Endodermal cell (in vitro differentiated cells): ENCODE measurements around the gene GDF7. TPM values are rescaled to one million over a fixed set of nuclear protein-coding genes. Genes with fewer than 3 reads are reported as not detected.

Experiments used
- DNase-seq: peaks from one replicate; pipeline ENCODE4 v3.0.0-alpha.2; 2017
- H3K27ac ChIP-seq: 2 replicates; pipeline ENCODE4 v1.5.1; 2013; ENCODE audit warnings: mild to moderate bottlenecking, low read depth, low read length, moderate library complexity
- H3K27me3 ChIP-seq: 2 replicates; pipeline ENCODE4 v1.6.1; 2013; ENCODE audit warnings: mild to moderate bottlenecking, low read length, moderate library complexity; ENCODE audit not compliant: insufficient read depth, control insufficient read depth, poor library complexity, severe bottlenecking
- H3K36me3 ChIP-seq: 2 replicates; pipeline ENCODE4 v1.7.0; 2013; ENCODE audit warnings: mild to moderate bottlenecking, low read length, moderate library complexity; ENCODE audit not compliant: control insufficient read depth, insufficient read depth
- H3K4me1 ChIP-seq: one replicate; pipeline ENCODE4 v1.7.0; 2013; ENCODE audit warnings: low read length; ENCODE audit not compliant: control insufficient read depth, insufficient read depth
- H3K4me3 ChIP-seq: 2 replicates; pipeline ENCODE4 v1.5.1; 2013; ENCODE audit warnings: mild to moderate bottlenecking, low read length, moderate library complexity
- H3K9ac ChIP-seq: 2 replicates; pipeline ENCODE4 v1.6.1; 2013; ENCODE audit warnings: mild to moderate bottlenecking, low read length, moderate library complexity; ENCODE audit not compliant: poor library complexity, severe bottlenecking; ENCODE audit errors: extremely low read depth
- H3K9me3 ChIP-seq: 2 replicates; pipeline ENCODE4 v1.6.1; 2013; ENCODE audit warnings: mild to moderate bottlenecking, low read length, moderate library complexity; ENCODE audit not compliant: control insufficient read depth
- H3K27ac Mint-ChIP-seq: 2 replicates; pipeline ENCODE4 v1.8.0; 2020; ENCODE audit warnings: mixed read lengths
- H3K27me3 Mint-ChIP-seq: 2 replicates; pipeline ENCODE4 v1.8.0; 2021; ENCODE audit warnings: mild to moderate bottlenecking, mixed read lengths; ENCODE audit not compliant: insufficient read depth
- H3K36me3 Mint-ChIP-seq: 2 replicates; pipeline ENCODE4 v1.8.0; 2020; ENCODE audit warnings: low read depth, mixed read lengths
- H3K4me1 Mint-ChIP-seq: 2 replicates; pipeline ENCODE4 v1.8.0; 2020; ENCODE audit warnings: mixed read lengths
- H3K4me3 Mint-ChIP-seq: 2 replicates; pipeline ENCODE4 v1.8.0; 2020; ENCODE audit warnings: mild to moderate bottlenecking, moderate library complexity, mixed read lengths
- H3K9me3 Mint-ChIP-seq: 2 replicates; pipeline ENCODE4 v1.8.0; 2020; ENCODE audit warnings: mild to moderate bottlenecking, mixed read lengths
- WGBS, 2 experiments: methylation state at CpG; one replicate each; pipeline versions ENCODE4 v1.1.5 to v1.1.7; 2013; ENCODE audit warnings: missing lambda C conversion rate in 2 of 2, mixed read lengths in 1 of 2; ENCODE audit not compliant: insufficient coverage in 1 of 2, insufficient read length in 1 of 2; 5-methylcytosine and 5-hydroxymethylcytosine counted together
- total RNA-seq, 2 donors: library from RNA; stranded (reverse); fragmentation: NEBNext Ultra II Directional in 1 of 2; extraction: Animal tissue kit (Norgen Biotek cat#: 25700) in 1 of 2; gene quantifications; 2 replicates in 1 of 2; 3 replicates in 1 of 2; pipeline ENCODE4 v1.2.1, GENCODE V29; 2021
- TF ChIP-seq, protein P1 (sequence below): fragments of 200-600 bp; sonication (generic); conservative IDR thresholded peaks from 2 replicates; pipeline ENCODE4 v1.5.0; 2021; ENCODE audit warnings: antibody characterized with exemption, mild to moderate bottlenecking

Gene GDF7
- total RNA-seq, 2 donors from 2014 or later, result 0.07 to 0.09 TPM

GRCh38 chr2:20691076-20691734, 24.3 kb downstream of the GDF7 start:
- Histone ChIP-seq H3K27ac (no peak overlapping the region), H3K27me3 (no peaks in the 10 kb centered on the region), H3K4me3 (no peak overlapping the region), H3K36me3 (peaks cover 14% of the 10 kb centered on the region), H3K9ac (no peak overlapping the region), H3K9me3 (no peaks in the 10 kb centered on the region), H3K4me1 (no peaks in the 10 kb centered on the region)
- Mint-ChIP-seq H3K4me1 (no peaks in the 10 kb centered on the region), H3K9me3 (peaks cover 3% of the 10 kb centered on the region), H3K27me3 (no peaks in the 10 kb centered on the region), H3K36me3 (peaks cover 25% of the 10 kb centered on the region), H3K27ac (no peak overlapping the region), H3K4me3 (no peak overlapping the region)
- WGBS, 2 experiments, result 93 to 95% methylated on average over 4 to 6 of the region's 6 CpGs
- TF ChIP-seq, protein P1, sequence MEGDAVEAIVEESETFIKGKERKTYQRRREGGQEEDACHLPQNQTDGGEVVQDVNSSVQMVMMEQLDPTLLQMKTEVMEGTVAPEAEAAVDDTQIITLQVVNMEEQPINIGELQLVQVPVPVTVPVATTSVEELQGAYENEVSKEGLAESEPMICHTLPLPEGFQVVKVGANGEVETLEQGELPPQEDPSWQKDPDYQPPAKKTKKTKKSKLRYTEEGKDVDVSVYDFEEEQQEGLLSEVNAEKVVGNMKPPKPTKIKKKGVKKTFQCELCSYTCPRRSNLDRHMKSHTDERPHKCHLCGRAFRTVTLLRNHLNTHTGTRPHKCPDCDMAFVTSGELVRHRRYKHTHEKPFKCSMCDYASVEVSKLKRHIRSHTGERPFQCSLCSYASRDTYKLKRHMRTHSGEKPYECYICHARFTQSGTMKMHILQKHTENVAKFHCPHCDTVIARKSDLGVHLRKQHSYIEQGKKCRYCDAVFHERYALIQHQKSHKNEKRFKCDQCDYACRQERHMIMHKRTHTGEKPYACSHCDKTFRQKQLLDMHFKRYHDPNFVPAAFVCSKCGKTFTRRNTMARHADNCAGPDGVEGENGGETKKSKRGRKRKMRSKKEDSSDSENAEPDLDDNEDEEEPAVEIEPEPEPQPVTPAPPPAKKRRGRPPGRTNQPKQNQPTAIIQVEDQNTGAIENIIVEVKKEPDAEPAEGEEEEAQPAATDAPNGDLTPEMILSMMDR, result no peak
- no peak for DNase-seq

DNA sequence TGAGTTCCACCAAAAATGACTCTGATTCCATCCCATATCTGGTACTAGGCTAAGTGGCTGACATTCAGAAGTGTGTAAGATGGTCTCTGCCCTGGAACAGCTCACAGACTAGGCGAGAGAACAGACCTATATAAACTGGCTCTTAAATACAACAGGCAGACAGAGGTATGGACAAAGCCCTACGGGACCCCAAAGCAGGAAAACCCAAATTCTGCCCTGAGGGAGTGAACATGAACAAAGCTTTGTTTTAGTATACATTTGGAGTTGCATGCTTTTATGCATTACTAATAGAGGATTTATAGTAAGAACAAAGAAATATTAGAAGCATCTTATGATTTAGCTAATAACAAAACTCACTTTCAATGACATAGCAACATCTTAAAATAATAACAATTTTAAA, 25.1 kb downstream of the GDF7 start:
- DNase-seq, result no peak
- Mint-ChIP-seq H3K4me1 (no peaks in the 10 kb centered on the region), H3K9me3 (peaks cover 3% of the 10 kb centered on the region), H3K27ac (no peak overlapping the region), H3K36me3 (peaks cover 16% of the 10 kb centered on the region), H3K4me3 (no peak overlapping the region), H3K27me3 (no peaks in the 10 kb centered on the region)
- H3K4me3 ChIP-seq, result no peak overlapping the region
- peaks cover 6% of the 10 kb centered on the region for H3K36me3 ChIP-seq
- no peaks in the 10 kb centered on the region for H3K4me1 ChIP-seq
- WGBS, 2 experiments, result 90 to 95% methylated on average over 2 of the region's 2 CpGs
- no peaks in the 10 kb centered on the region for H3K9me3 ChIP-seq
- H3K9ac ChIP-seq, result no peak overlapping the region
- H3K27me3 ChIP-seq, result no peaks in the 10 kb centered on the region
- H3K27ac ChIP-seq, result no peak overlapping the region
- TF ChIP-seq, protein P1, result no peak

DNA sequence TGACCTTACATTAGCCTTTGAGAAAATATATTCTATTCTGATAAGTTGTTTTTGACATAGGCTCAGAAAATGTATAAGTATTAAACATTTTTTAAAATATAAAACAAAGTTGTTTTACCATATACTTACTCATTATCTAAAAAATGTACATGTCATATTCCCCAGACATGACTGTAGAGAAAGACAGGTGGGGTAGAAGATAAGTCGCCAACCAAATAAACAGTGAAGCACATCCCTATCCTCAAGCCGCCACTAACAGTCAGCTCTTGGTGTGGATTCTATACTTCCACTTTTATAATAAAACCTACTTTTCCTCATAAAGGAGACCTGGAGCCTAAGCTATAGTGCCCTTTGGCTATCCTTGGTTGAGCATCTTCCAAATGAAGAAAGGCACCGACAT, 26.4 kb downstream of the GDF7 start:
- H3K4me1 Mint-ChIP-seq, result no peaks in the 10 kb centered on the region

More for the DNA sequence above, 26.4 kb downstream of the GDF7 start:
- Mint-ChIP-seq H3K36me3 (peaks cover 8% of the 10 kb centered on the region), H3K9me3 (peaks cover 3% of the 10 kb centered on the region), H3K4me3 (no peak overlapping the region), H3K27me3 (no peaks in the 10 kb centered on the region), H3K27ac (no peak overlapping the region)
- Histone ChIP-seq H3K27ac (no peak overlapping the region), H3K27me3 (no peaks in the 10 kb centered on the region), H3K9me3 (no peaks in the 10 kb centered on the region), H3K4me1 (no peaks in the 10 kb centered on the region), H3K4me3 (no peak overlapping the region), H3K36me3 (peaks cover 8% of the 10 kb centered on the region), H3K9ac (no peak overlapping the region)
- 88 to 96% methylated on average over 3 of the region's 3 CpGs for WGBS, 2 experiments
- TF ChIP-seq, protein P1, result no peak
- no peak for DNase-seq
